Testis (tissue), 3 donors: ENCODE results near the gene CDH1. TPM values are rescaled to one million over a fixed set of nuclear protein-coding genes. Genes with fewer than 3 reads are reported as not detected.

Experiments
- DNase-seq: peaks from one replicate; pipeline ENCODE4 v3.0.0-alpha.2; 2019
- H3K27ac ChIP-seq, 2 donors: fragments of 200-600 bp; sonication (generic); one replicate each; pipeline ENCODE4 v1.5.1; 2019
- H3K27me3 ChIP-seq: fragments of 200-600 bp; sonication (generic); one replicate; pipeline ENCODE4 v1.5.1; 2019
- H3K36me3 ChIP-seq: fragments of 200-600 bp; sonication (generic); one replicate; pipeline ENCODE4 v1.5.1; 2017; ENCODE audit warnings: low read depth; ENCODE audit errors: missing control alignments
- H3K4me1 ChIP-seq: fragments of 200-600 bp; sonication (generic); one replicate; pipeline ENCODE4 v1.5.1; 2019
- H3K4me3 ChIP-seq, 2 donors: fragments of 200-600 bp; sonication (generic); one replicate each; pipeline ENCODE4 v1.5.1; 2017 to 2019
- H3K9me3 ChIP-seq: fragments of 200-600 bp; sonication (generic); one replicate; pipeline ENCODE4 v1.5.1; 2017
- POLR2A ChIP-seq: fragments of 450-650 bp; IDR thresholded peaks from one replicate; pipeline ENCODE4 v1.6.1; 2017; ENCODE audit warnings: antibody characterized with exemption, mild to moderate bottlenecking, moderate library complexity
- WGBS, 2 donors: methylation state at CpG; one replicate each; pipeline ENCODE4 v1.1.5; 2018; 5-methylcytosine and 5-hydroxymethylcytosine counted together
- intact Hi-C: fragments of 100-400 bp; cut with DNase I; formaldehyde crosslinking; loops from one replicate; pipeline ENCODE4 v1.15.1; 2023; ENCODE audit warnings: low total_unique reads
- polyA plus RNA-seq: library from polyadenylated mRNA; stranded (reverse); fragments of 350-450 nt; fragmentation: Illumina TruSeq; extraction: RNeasy Lipid Tissue Mini Kit (QIAGEN cat#74804); gene quantifications from one replicate; pipeline ENCODE4 v1.2.3, GENCODE V29; 2014; ENCODE audit warnings: low read depth, low replicate concordance; ENCODE audit not compliant: insufficient read depth
- total RNA-seq, 2 donors: library from RNA; depleted of rRNA; stranded (reverse); fragments of >200 nt; gene quantifications; one replicate each; pipeline ENCODE4 v1.2.3, GENCODE V29; 2016
- TF ChIP-seq, protein P1 (sequence below), 3 experiments: fragments of 450-650 bp in 2 of 3; fragments of 200-600 bp in 1 of 3; sonication (generic) in 1 of 3; IDR thresholded peaks; one replicate each; pipeline ENCODE4 v1.5.1; 2016 to 2019; ENCODE audit warnings: antibody characterized with exemption in 3 of 3, mild to moderate bottlenecking in 2 of 3, moderate library complexity in 1 of 3

Gene CDH1
- total and polyA plus RNA-seq, 3 donors from 2014 or later: 0.94 to 5.5 (median 2.1) TPM

DNA sequence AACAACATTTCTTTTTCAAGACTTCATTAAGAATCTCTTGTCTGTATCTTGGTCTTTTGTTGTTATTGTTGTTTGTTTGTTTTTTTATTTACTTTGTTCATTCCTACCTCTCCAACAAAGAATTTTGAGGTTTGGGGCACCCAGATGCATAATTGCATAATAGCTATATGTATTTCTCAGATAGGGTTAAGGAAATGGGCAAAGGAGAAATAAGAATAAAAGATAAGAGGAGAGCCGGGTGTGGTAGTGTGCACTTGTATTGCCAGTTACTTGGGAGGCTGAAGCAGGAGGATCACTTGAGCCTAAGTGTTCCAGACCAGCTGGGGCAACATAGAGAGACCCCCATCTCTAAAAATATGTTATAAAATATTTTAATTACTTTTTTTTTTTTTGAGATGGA, 30.5 kb downstream of the CDH1 start:
- H3K27ac ChIP-seq: no peak overlapping the region
- no peak for DNase-seq
- no peaks in the 10 kb centered on the region for H3K9me3 ChIP-seq
- TF ChIP-seq, protein P1, sequence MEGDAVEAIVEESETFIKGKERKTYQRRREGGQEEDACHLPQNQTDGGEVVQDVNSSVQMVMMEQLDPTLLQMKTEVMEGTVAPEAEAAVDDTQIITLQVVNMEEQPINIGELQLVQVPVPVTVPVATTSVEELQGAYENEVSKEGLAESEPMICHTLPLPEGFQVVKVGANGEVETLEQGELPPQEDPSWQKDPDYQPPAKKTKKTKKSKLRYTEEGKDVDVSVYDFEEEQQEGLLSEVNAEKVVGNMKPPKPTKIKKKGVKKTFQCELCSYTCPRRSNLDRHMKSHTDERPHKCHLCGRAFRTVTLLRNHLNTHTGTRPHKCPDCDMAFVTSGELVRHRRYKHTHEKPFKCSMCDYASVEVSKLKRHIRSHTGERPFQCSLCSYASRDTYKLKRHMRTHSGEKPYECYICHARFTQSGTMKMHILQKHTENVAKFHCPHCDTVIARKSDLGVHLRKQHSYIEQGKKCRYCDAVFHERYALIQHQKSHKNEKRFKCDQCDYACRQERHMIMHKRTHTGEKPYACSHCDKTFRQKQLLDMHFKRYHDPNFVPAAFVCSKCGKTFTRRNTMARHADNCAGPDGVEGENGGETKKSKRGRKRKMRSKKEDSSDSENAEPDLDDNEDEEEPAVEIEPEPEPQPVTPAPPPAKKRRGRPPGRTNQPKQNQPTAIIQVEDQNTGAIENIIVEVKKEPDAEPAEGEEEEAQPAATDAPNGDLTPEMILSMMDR (IDR thresholded peaks at IDR 0.05): no peak
- no peak for TF ChIP-seq POLR2A
- no peak overlapping the region for H3K4me3 ChIP-seq
- no peaks in the 10 kb centered on the region for H3K27me3 ChIP-seq
- 76 to 79% methylated on average over 1 of the region's 1 CpG for WGBS, 2 donors
- H3K4me1 ChIP-seq: no peaks in the 10 kb centered on the region
- no peaks in the 10 kb centered on the region for H3K36me3 ChIP-seq
- intact Hi-C loops: no loop called here

DNA sequence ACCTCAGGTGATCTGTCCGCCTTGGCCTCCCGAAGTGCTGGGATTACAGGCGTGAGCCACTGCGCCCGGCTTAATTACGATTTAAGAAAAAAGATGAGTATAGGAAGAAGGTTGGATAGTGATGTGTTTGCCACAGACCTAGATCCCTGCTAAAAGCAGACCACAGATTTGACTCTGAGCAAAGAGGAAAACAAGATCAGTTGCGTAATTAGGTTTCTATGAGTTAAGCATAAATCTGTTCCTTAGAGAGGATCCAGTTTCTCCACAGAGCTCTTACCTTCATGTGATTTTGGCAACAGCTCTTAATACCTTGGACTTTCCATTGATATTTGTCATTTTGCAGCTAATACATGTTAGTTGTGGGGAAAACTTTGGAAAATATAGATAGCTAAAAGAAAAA, 31.1 kb downstream of the CDH1 start:
- intact Hi-C loops: no loop called here
- no peak overlapping the region for H3K27ac ChIP-seq
- WGBS, 2 donors: 83 to 94% methylated on average over 7 of the region's 7 CpGs

DNA sequence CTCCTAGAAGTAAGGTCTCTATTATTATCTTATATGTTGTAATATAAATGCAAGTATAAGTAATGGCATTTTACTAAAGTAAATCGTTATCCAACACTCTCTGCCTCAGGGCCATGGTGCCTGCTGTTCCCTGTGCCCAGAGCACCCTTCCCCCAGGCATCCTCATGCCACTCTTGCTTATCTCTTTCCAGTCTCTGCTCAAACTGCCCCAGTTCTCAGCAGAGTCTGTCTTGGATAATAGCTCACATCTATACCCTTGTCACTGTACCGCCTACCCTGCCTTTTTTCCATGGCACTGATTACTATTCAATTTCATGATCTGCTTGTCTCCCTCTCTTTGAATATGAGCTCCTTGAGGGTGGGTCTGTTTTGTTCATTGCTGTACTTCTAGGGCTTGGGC, 31.7 kb downstream of the CDH1 start:
- Histone ChIP-seq H3K36me3 (no peaks in the 10 kb centered on the region), H3K27me3 (no peaks in the 10 kb centered on the region), H3K4me3 (no peak overlapping the region), H3K9me3 (no peaks in the 10 kb centered on the region), H3K4me1 (no peaks in the 10 kb centered on the region), H3K27ac (no peak overlapping the region)
- 100% methylated on average over 2 of the region's 2 CpGs for WGBS, 2 donors
- intact Hi-C loops: no loop called here
- TF ChIP-seq, protein P1 (IDR thresholded peaks at IDR 0.05): no peak
- TF ChIP-seq POLR2A: no peak
- DNase-seq: no peak

More for the DNA sequence above, 31.1 kb downstream of the CDH1 start:
- Histone ChIP-seq H3K4me1 (no peaks in the 10 kb centered on the region), H3K4me3 (no peak overlapping the region), H3K9me3 (no peaks in the 10 kb centered on the region), H3K36me3 (no peaks in the 10 kb centered on the region), H3K27me3 (no peaks in the 10 kb centered on the region)
- TF ChIP-seq, protein P1 (IDR thresholded peaks at IDR 0.05): no peak
- TF ChIP-seq POLR2A: no peak
- DNase-seq: no peak

DNA sequence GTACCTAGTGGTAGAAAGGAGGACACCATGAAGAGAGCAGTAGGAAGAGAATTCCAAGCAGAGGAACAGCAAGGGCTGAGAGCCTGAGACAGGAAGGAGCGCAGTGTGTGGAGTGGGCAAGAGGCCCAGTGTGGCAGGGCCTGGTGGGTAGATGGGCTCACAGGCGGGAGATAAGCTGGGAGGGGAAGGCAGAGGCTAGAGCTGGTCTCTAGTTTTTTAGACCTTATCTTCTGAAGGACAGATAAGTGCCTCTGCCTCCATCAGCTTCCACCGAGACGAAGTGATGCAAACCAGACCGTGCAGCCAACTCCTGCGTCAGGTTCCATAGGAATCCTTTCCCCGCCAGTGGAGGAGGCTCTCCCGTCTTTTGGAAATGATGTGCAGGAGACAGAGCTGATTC, 33.6 kb downstream of the CDH1 start:
- intact Hi-C loops: no loop called here
- 58 to 63% methylated on average over 8 of the region's 8 CpGs for WGBS, 2 donors
- Histone ChIP-seq H3K4me3 (no peak overlapping the region), H3K9me3 (no peaks in the 10 kb centered on the region), H3K27ac (no peak overlapping the region), H3K4me1 (no peaks in the 10 kb centered on the region), H3K27me3 (no peaks in the 10 kb centered on the region), H3K36me3 (no peaks in the 10 kb centered on the region)
- TF ChIP-seq, protein P1 (IDR thresholded peaks at IDR 0.05): no peak
- TF ChIP-seq POLR2A: no peak
- DNase-seq: no peak

DNA sequence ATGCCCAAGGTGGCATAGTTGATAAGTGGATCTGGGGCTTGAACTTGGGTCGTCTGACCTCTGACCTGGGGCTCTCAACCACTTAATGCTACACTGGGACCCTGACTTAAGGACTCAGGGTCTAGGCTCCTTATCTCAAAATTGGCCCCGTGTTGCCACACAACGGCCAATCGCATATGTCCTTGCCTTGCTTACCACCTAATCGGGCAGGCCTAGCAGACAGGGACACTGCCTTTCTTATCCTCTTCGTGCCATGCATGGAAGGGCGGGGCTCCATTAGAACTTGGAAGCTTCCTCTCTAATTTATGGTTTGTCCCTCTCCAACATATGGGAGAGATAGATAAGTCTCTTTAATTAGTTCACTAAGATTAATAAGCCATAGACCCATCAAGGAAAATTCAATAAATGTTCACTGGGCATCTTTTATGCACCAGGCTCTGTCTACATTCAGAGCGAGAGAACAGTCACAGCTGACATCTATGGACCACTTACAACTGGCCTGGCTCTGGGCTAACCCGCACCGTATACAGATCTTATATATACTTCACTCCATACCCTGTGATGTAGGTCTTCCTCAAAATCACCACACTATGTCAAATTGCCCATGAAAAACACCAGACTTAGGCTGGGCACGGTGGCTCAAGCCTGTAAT, 35.1 kb downstream of the CDH1 start:
- Histone ChIP-seq H3K4me1 (no peaks in the 10 kb centered on the region), H3K4me3 (no peak overlapping the region), H3K36me3 (no peaks in the 10 kb centered on the region), H3K27ac (no peak overlapping the region), H3K9me3 (no peaks in the 10 kb centered on the region), H3K27me3 (no peaks in the 10 kb centered on the region)
- TF ChIP-seq, protein P1 (IDR thresholded peaks at IDR 0.05): no peak
- no peak for TF ChIP-seq POLR2A
- no peak for DNase-seq
- intact Hi-C loops: no loop called here
- 91% methylated on average over 11 of the region's 11 CpGs for WGBS, 2 donors
